ENCODE measurements around the gene ZBTB46.

ZBTB46 gene

GRCh38 chr20:63815615-63816253 is 15.3 kb downstream of the ZBTB46 start:
- TF ChIP-seq CTCF (IDR thresholded peaks at IDR 0.05; ENCODE audit: borderline replicate concordance, extremely low read depth, low read length, poor library complexity, severe bottlenecking) (no peak), EZH2 (IDR thresholded peaks at IDR 0.05; ENCODE audit: borderline replicate concordance, low read depth, low read length, severe bottlenecking) (no peak)
- no peak overlapping the region for H3K9ac ChIP-seq (ENCODE audit: low read depth, low read length)
- H3K79me2 ChIP-seq (ENCODE audit: insufficient read depth, low read length) = no peaks in the 10 kb centered on the region
- no peak overlapping the region for H2AFZ ChIP-seq (ENCODE audit: low read depth, low read length)
- H3K27ac ChIP-seq (ENCODE audit: low read length) = no peak overlapping the region
- H3K4me1 ChIP-seq (ENCODE audit: insufficient read depth, low read length) = no peaks in the 10 kb centered on the region
- ATAC-seq (ENCODE audit: insufficient read depth, low read depth) (no peak), DNase-seq (no peak)
- no peaks in the 10 kb centered on the region for H3K36me3 ChIP-seq (ENCODE audit: insufficient read depth, low read length)
- H4K20me1 ChIP-seq (ENCODE audit: insufficient read depth, low read length) = peaks cover 24% of the 10 kb centered on the region
- no peaks in the 10 kb centered on the region for H3K27me3 ChIP-seq (ENCODE audit: insufficient read depth, low read length, poor library complexity)
- H3K4me2 ChIP-seq (ENCODE audit: insufficient read depth, low read length) = no peak overlapping the region
- no peak overlapping the region for H3K4me3 ChIP-seq (ENCODE audit: low read depth in 1 of 2, low read length in 2 of 2)
- no peaks in the 10 kb centered on the region for H3K9me3 ChIP-seq (ENCODE audit: insufficient read depth, low read length, severe bottlenecking)

- DNase-seq (no peak), ATAC-seq (ENCODE audit: insufficient read depth, low read depth) (no peak)
- no peak overlapping the region for H3K4me2 ChIP-seq (ENCODE audit: insufficient read depth, low read length)
- TF ChIP-seq EZH2 (IDR thresholded peaks at IDR 0.05; ENCODE audit: borderline replicate concordance, low read depth, low read length, severe bottlenecking) (no peak), CTCF (IDR thresholded peaks at IDR 0.05; ENCODE audit: borderline replicate concordance, extremely low read depth, low read length, poor library complexity, severe bottlenecking) (no peak)
- H4K20me1 ChIP-seq (ENCODE audit: insufficient read depth, low read length) = peaks cover 24% of the 10 kb centered on the region
- no peak overlapping the region for H2AFZ ChIP-seq (ENCODE audit: low read depth, low read length)
- no peaks in the 10 kb centered on the region for H3K4me1 ChIP-seq (ENCODE audit: insufficient read depth, low read length)
- H3K36me3 ChIP-seq (ENCODE audit: insufficient read depth, low read length) = no peaks in the 10 kb centered on the region
- no peak overlapping the region for H3K9ac ChIP-seq (ENCODE audit: low read depth, low read length)
- no peaks in the 10 kb centered on the region for H3K9me3 ChIP-seq (ENCODE audit: insufficient read depth, low read length, severe bottlenecking)
- H3K27me3 ChIP-seq (ENCODE audit: insufficient read depth, low read length, poor library complexity) = no peaks in the 10 kb centered on the region
- H3K4me3 ChIP-seq (ENCODE audit: low read depth in 1 of 2, low read length in 2 of 2) = no peak overlapping the region
- H3K27ac ChIP-seq (ENCODE audit: low read length) = no peak overlapping the region
- no peaks in the 10 kb centered on the region for H3K79me2 ChIP-seq (ENCODE audit: insufficient read depth, low read length)
Measured at GRCh38 chr20:63814891-63815614, 16.0 kb downstream of the ZBTB46 start.

- no peaks in the 10 kb centered on the region for H3K4me1 ChIP-seq (ENCODE audit: insufficient read depth, low read length)
Measured at GRCh38 chr20:63811491-63811875, 19.6 kb downstream of the ZBTB46 start.

More at GRCh38 chr20:63811491-63811875, 19.6 kb downstream of the ZBTB46 start:
- no peak for TF ChIP-seq EZH2 (IDR thresholded peaks at IDR 0.05; ENCODE audit: borderline replicate concordance, low read depth, low read length, severe bottlenecking)
- no peak for TF ChIP-seq CTCF (IDR thresholded peaks at IDR 0.05; ENCODE audit: borderline replicate concordance, extremely low read depth, low read length, poor library complexity, severe bottlenecking)
- Histone ChIP-seq H3K9me3 (ENCODE audit: insufficient read depth, low read length, severe bottlenecking) (no peaks in the 10 kb centered on the region), H3K79me2 (ENCODE audit: insufficient read depth, low read length) (no peaks in the 10 kb centered on the region), H2AFZ (ENCODE audit: low read depth, low read length) (no peak overlapping the region), H4K20me1 (ENCODE audit: insufficient read depth, low read length) (peaks cover 17% of the 10 kb centered on the region), H3K9ac (ENCODE audit: low read depth, low read length) (no peak overlapping the region), H3K4me2 (ENCODE audit: insufficient read depth, low read length) (no peak overlapping the region), H3K4me3 (ENCODE audit: low read depth in 1 of 2, low read length in 2 of 2) (no peak overlapping the region), H3K27ac (ENCODE audit: low read length) (no peak overlapping the region), H3K36me3 (ENCODE audit: insufficient read depth, low read length) (no peaks in the 10 kb centered on the region), H3K27me3 (ENCODE audit: insufficient read depth, low read length, poor library complexity) (no peaks in the 10 kb centered on the region)
- DNase-seq (no peak), ATAC-seq (ENCODE audit: insufficient read depth, low read depth) (no peak)

Measured in DND-41 (cell line).